ENCODE data around the gene CEBPA.
A peak's percentile ranks its signal among the peaks of the same experiment; 100 is the strongest.

CEBPA gene

DNA sequence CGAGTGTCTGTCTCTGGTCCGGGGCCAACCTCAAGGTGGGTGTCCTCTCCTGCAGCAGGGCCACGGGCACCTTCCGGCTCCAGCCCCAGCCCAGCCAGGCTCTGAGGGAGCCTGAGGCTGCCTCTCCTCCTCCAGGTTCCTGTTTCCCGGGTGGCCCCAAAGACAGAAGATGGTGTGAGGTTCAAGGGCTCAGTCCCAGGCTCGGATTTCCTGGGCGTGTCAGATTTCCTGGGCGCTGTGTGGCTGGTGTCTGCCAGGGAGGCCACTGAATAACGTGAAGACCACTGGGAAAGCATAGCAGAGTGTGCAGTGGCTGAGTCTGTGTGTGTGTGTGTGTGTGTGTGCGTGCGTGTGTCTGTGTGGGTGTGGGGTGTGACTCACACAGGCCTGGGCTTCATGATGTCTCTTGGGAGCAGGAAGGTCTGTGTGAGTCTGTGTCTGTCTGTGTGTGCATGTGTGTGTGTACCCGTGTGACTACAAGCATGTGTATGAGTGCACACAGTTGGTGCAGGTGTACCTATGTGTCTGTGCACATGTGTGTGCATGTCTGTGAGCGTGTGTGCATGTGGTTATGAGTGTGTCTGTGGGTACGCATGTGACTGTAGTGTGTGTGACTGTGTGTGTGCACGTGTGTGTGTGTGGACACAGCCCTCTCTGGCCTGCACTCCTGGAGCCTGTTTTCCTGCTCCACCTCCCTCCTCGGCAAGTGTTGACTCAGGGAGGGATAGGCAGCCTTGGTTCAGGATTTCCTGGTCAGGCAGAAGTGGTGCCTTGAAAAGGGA, 28.3 kb downstream of the CEBPA start:
- no peak for TF ChIP-seq ZBTB7A (IDR thresholded peaks at IDR 0.05; ENCODE audit: low read depth)
- TF ChIP-seq TEAD4 (IDR thresholded peaks at IDR 0.05) = no peak
- TF ChIP-seq TCF12 (IDR thresholded peaks at IDR 0.05; ENCODE audit: low read depth) = no peak
- TF ChIP-seq EP300 (IDR thresholded peaks at IDR 0.05; ENCODE audit: borderline replicate concordance) = no peak
- TF ChIP-seq, protein P1, sequence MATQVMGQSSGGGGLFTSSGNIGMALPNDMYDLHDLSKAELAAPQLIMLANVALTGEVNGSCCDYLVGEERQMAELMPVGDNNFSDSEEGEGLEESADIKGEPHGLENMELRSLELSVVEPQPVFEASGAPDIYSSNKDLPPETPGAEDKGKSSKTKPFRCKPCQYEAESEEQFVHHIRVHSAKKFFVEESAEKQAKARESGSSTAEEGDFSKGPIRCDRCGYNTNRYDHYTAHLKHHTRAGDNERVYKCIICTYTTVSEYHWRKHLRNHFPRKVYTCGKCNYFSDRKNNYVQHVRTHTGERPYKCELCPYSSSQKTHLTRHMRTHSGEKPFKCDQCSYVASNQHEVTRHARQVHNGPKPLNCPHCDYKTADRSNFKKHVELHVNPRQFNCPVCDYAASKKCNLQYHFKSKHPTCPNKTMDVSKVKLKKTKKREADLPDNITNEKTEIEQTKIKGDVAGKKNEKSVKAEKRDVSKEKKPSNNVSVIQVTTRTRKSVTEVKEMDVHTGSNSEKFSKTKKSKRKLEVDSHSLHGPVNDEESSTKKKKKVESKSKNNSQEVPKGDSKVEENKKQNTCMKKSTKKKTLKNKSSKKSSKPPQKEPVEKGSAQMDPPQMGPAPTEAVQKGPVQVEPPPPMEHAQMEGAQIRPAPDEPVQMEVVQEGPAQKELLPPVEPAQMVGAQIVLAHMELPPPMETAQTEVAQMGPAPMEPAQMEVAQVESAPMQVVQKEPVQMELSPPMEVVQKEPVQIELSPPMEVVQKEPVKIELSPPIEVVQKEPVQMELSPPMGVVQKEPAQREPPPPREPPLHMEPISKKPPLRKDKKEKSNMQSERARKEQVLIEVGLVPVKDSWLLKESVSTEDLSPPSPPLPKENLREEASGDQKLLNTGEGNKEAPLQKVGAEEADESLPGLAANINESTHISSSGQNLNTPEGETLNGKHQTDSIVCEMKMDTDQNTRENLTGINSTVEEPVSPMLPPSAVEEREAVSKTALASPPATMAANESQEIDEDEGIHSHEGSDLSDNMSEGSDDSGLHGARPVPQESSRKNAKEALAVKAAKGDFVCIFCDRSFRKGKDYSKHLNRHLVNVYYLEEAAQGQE (IDR thresholded peaks at IDR 0.05; ENCODE audit: low read depth) = no peak
- TF ChIP-seq FOXM1 (IDR thresholded peaks at IDR 0.05; ENCODE audit: borderline replicate concordance, low read depth) = no peak
- no peak for TF ChIP-seq MAX (IDR thresholded peaks at IDR 0.05)
- TF ChIP-seq USF1 (IDR thresholded peaks at IDR 0.05) = no peak
- TF ChIP-seq CREB1 (IDR thresholded peaks at IDR 0.05; ENCODE audit: low read depth) = no peak

GRCh38 chr19:33273065-33273736, 29.1 kb downstream of the CEBPA start:
- TF ChIP-seq FOXM1 (IDR thresholded peaks at IDR 0.05; ENCODE audit: borderline replicate concordance, low read depth) = no peak
- TF ChIP-seq TEAD4 (IDR thresholded peaks at IDR 0.05) = no peak
- TF ChIP-seq TCF12 (IDR thresholded peaks at IDR 0.05; ENCODE audit: low read depth) = no peak
- TF ChIP-seq CREB1 (IDR thresholded peaks at IDR 0.05; ENCODE audit: low read depth) = no peak
- TF ChIP-seq EGR1 (IDR thresholded peaks at IDR 0.05) = peak; percentile 77
- TF ChIP-seq, protein P1 (IDR thresholded peaks at IDR 0.05; ENCODE audit: low read depth) = no peak
- no peak for TF ChIP-seq YY1 (IDR thresholded peaks at IDR 0.05; ENCODE audit: low read depth)

GRCh38 chr19:33271246-33272021, 30.9 kb downstream of the CEBPA start:
- no peak for TF ChIP-seq CREB1 (IDR thresholded peaks at IDR 0.05; ENCODE audit: low read depth)
- TF ChIP-seq TCF12 (IDR thresholded peaks at IDR 0.05; ENCODE audit: low read depth) = no peak
- TF ChIP-seq CEBPB (IDR thresholded peaks at IDR 0.05) = no peak
- no peak for TF ChIP-seq ZBTB7A (IDR thresholded peaks at IDR 0.05; ENCODE audit: low read depth)
- no peak for TF ChIP-seq RAD21 (IDR thresholded peaks at IDR 0.05; ENCODE audit: low read depth)
- TF ChIP-seq EGR1 (IDR thresholded peaks at IDR 0.05) = no peak
- TF ChIP-seq TAF1 (IDR thresholded peaks at IDR 0.05; ENCODE audit: low read depth) = no peak
- no peak for TF ChIP-seq TEAD4 (IDR thresholded peaks at IDR 0.05)
- TF ChIP-seq MAX (IDR thresholded peaks at IDR 0.05) = no peak
- no peak for TF ChIP-seq USF1 (IDR thresholded peaks at IDR 0.05)
- no peak for TF ChIP-seq FOXM1 (IDR thresholded peaks at IDR 0.05; ENCODE audit: borderline replicate concordance, low read depth)
- TF ChIP-seq, protein P1 (IDR thresholded peaks at IDR 0.05; ENCODE audit: low read depth) = no peak
- TF ChIP-seq YY1 (IDR thresholded peaks at IDR 0.05; ENCODE audit: low read depth) = no peak
- TF ChIP-seq NFIC (IDR thresholded peaks at IDR 0.05) = no peak
- no peak for TF ChIP-seq EP300 (IDR thresholded peaks at IDR 0.05; ENCODE audit: borderline replicate concordance)

Data from Ishikawa (cell line).